Neural progenitor cell (in vitro differentiated cells): ENCODE measurements around the gene ETFBKMT. TPM values are rescaled to one million over a fixed set of nuclear protein-coding genes. Genes with fewer than 3 reads are reported as not detected.
"Not testable (repeated sequence)": the region's sequence is repeated elsewhere in the genome, so short reads cannot be mapped to it uniquely, and the experiment has no call there.

Experiments used
- DNase-seq: peaks from one replicate; pipeline ENCODE4 v3.0.0-alpha.2; 2016; ENCODE audit warnings: low spot score
- H2AFZ ChIP-seq: fragments of 200-600 bp; sonication (generic); replicated peaks from 2 replicates; pipeline ENCODE4 v1.6.1; 2016; ENCODE audit warnings: antibody characterized with exemption
- H3F3A ChIP-seq: fragments of 200-600 bp; sonication (generic); 2 replicates; pipeline ENCODE4 v1.6.1; 2016; ENCODE audit warnings: antibody characterized with exemption, low read depth
- H3K27ac ChIP-seq: fragments of 200-600 bp; sonication (generic); 2 replicates; pipeline ENCODE4 v1.5.1; 2016; ENCODE audit warnings: mild to moderate bottlenecking
- H3K27me3 ChIP-seq: fragments of 200-600 bp; sonication (generic); 2 replicates; pipeline ENCODE4 v1.6.1; 2016; ENCODE audit warnings: mild to moderate bottlenecking, moderate library complexity
- H3K36me3 ChIP-seq: fragments of 200-600 bp; sonication (generic); 2 replicates; pipeline ENCODE4 v1.5.1; 2016
- H3K4me1 ChIP-seq: fragments of 200-600 bp; sonication (generic); 2 replicates; pipeline ENCODE4 v1.6.1; 2016; ENCODE audit warnings: mixed run types
- H3K4me2 ChIP-seq: fragments of 200-600 bp; sonication (generic); 2 replicates; pipeline ENCODE4 v1.6.1; 2016
- H3K4me3 ChIP-seq: fragments of 200-600 bp; sonication (generic); 2 replicates; pipeline ENCODE4 v1.5.1; 2016
- H3K79me2 ChIP-seq: fragments of 200-600 bp; sonication (generic); 2 replicates; pipeline ENCODE4 v1.6.1; 2016; ENCODE audit warnings: low read depth
- H3K9ac ChIP-seq: fragments of 200-600 bp; sonication (generic); 2 replicates; pipeline ENCODE4 v1.6.1; 2016
- H3K9me3 ChIP-seq: fragments of 200-600 bp; sonication (generic); 2 replicates; pipeline ENCODE4 v1.5.1; 2016; ENCODE audit warnings: low read depth
- H4K20me1 ChIP-seq: fragments of 200-600 bp; sonication (generic); 2 replicates; pipeline ENCODE4 v1.6.1; 2016; ENCODE audit warnings: low read depth
- H3K27ac Mint-ChIP-seq: 3 replicates; pipeline ENCODE4 v1.8.0; 2021; ENCODE audit warnings: mixed read lengths
- H3K27me3 Mint-ChIP-seq: 2 replicates; pipeline ENCODE4 v1.8.0; 2022; ENCODE audit warnings: low read depth, mild to moderate bottlenecking, inconsistent platforms, moderate library complexity, mixed read lengths; ENCODE audit not compliant: insufficient read depth
- H3K36me3 Mint-ChIP-seq: 3 replicates; pipeline ENCODE4 v1.8.0; 2021; ENCODE audit warnings: mixed read lengths
- H3K4me1 Mint-ChIP-seq: 3 replicates; pipeline ENCODE4 v1.8.0; 2021; ENCODE audit warnings: mixed read lengths
- H3K4me3 Mint-ChIP-seq: 3 replicates; pipeline ENCODE4 v1.8.0; 2021; ENCODE audit warnings: mild to moderate bottlenecking, moderate library complexity, mixed read lengths
- H3K9me3 Mint-ChIP-seq: 3 replicates; pipeline ENCODE4 v1.8.0; 2020; ENCODE audit warnings: mixed read lengths
- CTCF ChIP-seq: fragments of 200-600 bp; sonication (generic); IDR thresholded peaks from 2 replicates; pipeline ENCODE4 v1.5.1; 2017; ENCODE audit warnings: antibody characterized with exemption, mild to moderate bottlenecking
- EZH2 ChIP-seq: fragments of 200-600 bp; sonication (generic); IDR thresholded peaks from 2 replicates; pipeline ENCODE4 v1.6.1; 2017; ENCODE audit warnings: antibody characterized with exemption, mild to moderate bottlenecking, moderate library complexity
- EZH2phosphoT487 ChIP-seq: fragments of 200-600 bp; sonication (generic); IDR thresholded peaks from 2 replicates; pipeline ENCODE4 v1.6.1; 2017; ENCODE audit warnings: antibody characterized with exemption
- total RNA-seq: library from RNA; depleted of rRNA; stranded (reverse); fragments of >200 nt; gene quantifications from 2 replicates; pipeline ENCODE4 v1.2.3, GENCODE V29; 2015; ENCODE audit warnings: low replicate concordance

The ETFBKMT gene
- total RNA-seq, 1 donor from 2014 or later, result 1.5 TPM

GRCh38 chr12:31687101-31687527 is 27.6 kb downstream of the ETFBKMT start:
- no peaks in the 10 kb centered on the region for H3K9me3 ChIP-seq
- H3K4me3 ChIP-seq, result no peak overlapping the region
- no peaks in the 10 kb centered on the region for H3K27me3 ChIP-seq
- no peaks in the 10 kb centered on the region for H3K36me3 ChIP-seq
- H3K27ac ChIP-seq, result no peak overlapping the region
- Mint-ChIP-seq H3K4me1 (no peaks in the 10 kb centered on the region), H3K4me3 (no peak overlapping the region), H3K36me3 (peaks cover 19% of the 10 kb centered on the region), H3K9me3 (peaks cover 35% of the 10 kb centered on the region), H3K27me3 (peaks cover 4% of the 10 kb centered on the region), H3K27ac (no peak overlapping the region)
- no peak for TF ChIP-seq CTCF
- no peak for TF ChIP-seq EZH2
- no peaks in the 10 kb centered on the region for H3K79me2 ChIP-seq
- DNase-seq, result no peak
- H2AFZ ChIP-seq, result no peak overlapping the region
- H3K4me2 ChIP-seq, result no peak overlapping the region
- H3F3A ChIP-seq, result no peaks in the 10 kb centered on the region
- no peaks in the 10 kb centered on the region for H4K20me1 ChIP-seq
- no peak overlapping the region for H3K9ac ChIP-seq
- H3K4me1 ChIP-seq, result no peaks in the 10 kb centered on the region

- not testable (repeated sequence) for H3K27ac ChIP-seq, H3K4me1 ChIP-seq, H3K27ac Mint-ChIP-seq, H3F3A ChIP-seq, H3K27me3 Mint-ChIP-seq, DNase-seq, H3K4me2 ChIP-seq, H3K79me2 ChIP-seq, H2AFZ ChIP-seq, H3K27me3 ChIP-seq, H3K9me3 ChIP-seq, H3K9ac ChIP-seq, H3K4me3 Mint-ChIP-seq, H3K36me3 ChIP-seq, H3K4me1 Mint-ChIP-seq, H3K4me3 ChIP-seq, H4K20me1 ChIP-seq
- peaks cover 13% of the 10 kb centered on the region for H3K36me3 Mint-ChIP-seq
- peaks cover 14% of the 10 kb centered on the region for H3K9me3 Mint-ChIP-seq
Measured at GRCh38 chr12:31689921-31690320, 30.4 kb downstream of the ETFBKMT start.

- TF ChIP-seq EZH2 (no peak), CTCF (peak; percentile 37), EZH2phosphoT487 (no peak)
- Histone ChIP-seq H3K4me2 (no peak overlapping the region), H3K4me1 (peaks cover 3% of the 10 kb centered on the region), H3K9me3 (no peaks in the 10 kb centered on the region), H3K79me2 (no peaks in the 10 kb centered on the region), H2AFZ (no peak overlapping the region), H3K27ac (no peak overlapping the region), H3K27me3 (no peaks in the 10 kb centered on the region), H3K9ac (no peak overlapping the region), H3K36me3 (no peaks in the 10 kb centered on the region), H4K20me1 (no peaks in the 10 kb centered on the region), H3F3A (no peaks in the 10 kb centered on the region), H3K4me3 (no peak overlapping the region)
- Mint-ChIP-seq H3K4me3 (no peak overlapping the region), H3K27me3 (no peaks in the 10 kb centered on the region), H3K27ac (no peak overlapping the region), H3K4me1 (no peaks in the 10 kb centered on the region), H3K9me3 (no peaks in the 10 kb centered on the region), H3K36me3 (peaks cover 2% of the 10 kb centered on the region)
- DNase-seq, result peak; percentile 42
Measured at GRCh38 chr12:31702047-31702446, 42.6 kb downstream of the ETFBKMT start.

GRCh38 chr12:31705621-31706020 is 46.1 kb downstream of the ETFBKMT start:
- no peak for TF ChIP-seq EZH2
- no peak for TF ChIP-seq CTCF
- TF ChIP-seq EZH2phosphoT487, result no peak
- Histone ChIP-seq H3K4me1 (peaks cover 3% of the 10 kb centered on the region), H3K79me2 (no peaks in the 10 kb centered on the region), H3K36me3 (no peaks in the 10 kb centered on the region), H3K27me3 (no peaks in the 10 kb centered on the region), H4K20me1 (no peaks in the 10 kb centered on the region), H3K4me2 (no peak overlapping the region), H3F3A (no peaks in the 10 kb centered on the region), H2AFZ (no peak overlapping the region), H3K27ac (no peak overlapping the region), H3K4me3 (no peak overlapping the region), H3K9ac (no peak overlapping the region), H3K9me3 (peaks cover 8% of the 10 kb centered on the region)
- Mint-ChIP-seq H3K4me3 (no peak overlapping the region), H3K27me3 (no peaks in the 10 kb centered on the region), H3K9me3 (peaks cover 12% of the 10 kb centered on the region), H3K4me1 (no peaks in the 10 kb centered on the region), H3K27ac (no peak overlapping the region), H3K36me3 (peaks cover 13% of the 10 kb centered on the region)
- no peak for DNase-seq

GRCh38 chr12:31708118-31708517 is 48.6 kb downstream of the ETFBKMT start:
- not testable (repeated sequence) for H3K4me3 Mint-ChIP-seq, H3K27me3 Mint-ChIP-seq, H3K4me3 ChIP-seq, H3K79me2 ChIP-seq, H3K27ac ChIP-seq, DNase-seq, H3F3A ChIP-seq, H3K4me2 ChIP-seq, H3K9me3 ChIP-seq, H3K36me3 ChIP-seq, H3K4me1 Mint-ChIP-seq, H4K20me1 ChIP-seq, H3K27me3 ChIP-seq, H2AFZ ChIP-seq, H3K27ac Mint-ChIP-seq, H3K9ac ChIP-seq, H3K4me1 ChIP-seq
- peaks cover 13% of the 10 kb centered on the region for H3K36me3 Mint-ChIP-seq
- H3K9me3 Mint-ChIP-seq, result peaks cover 12% of the 10 kb centered on the region
